NCI-H187 treated with DMSO at 0.1 percent for 48 hours (cell line): ENCODE measurements around the gene OR52L1.

Source experiments
- DNase-seq: peaks from one replicate; lab custom pipeline; 2025; lab: John Stamatoyannopoulos, UW

Gene OR52L1

DNA sequence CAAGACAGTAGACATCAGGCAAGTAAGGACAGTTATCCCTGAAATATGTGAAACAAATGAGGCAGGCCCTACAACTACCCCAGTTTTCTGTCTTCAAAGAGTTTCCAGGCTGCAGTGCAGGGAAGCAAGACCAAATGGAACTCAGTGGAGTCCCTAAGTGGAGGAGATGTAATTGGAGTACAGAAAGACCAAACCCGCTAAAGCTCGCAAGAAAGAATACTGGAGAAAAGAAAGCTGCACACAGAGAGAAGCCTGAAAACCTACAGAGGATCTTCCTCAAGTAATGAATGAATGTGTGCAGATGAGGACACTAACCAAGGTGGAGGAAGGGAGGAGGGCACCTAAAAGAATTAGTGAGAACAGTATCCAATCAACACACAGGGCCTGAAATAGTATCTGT is 46.0 kb downstream of the OR52L1 start:
- no peak for DNase-seq

- DNase-seq = no peak
Measured at GRCh38 chr11:5938603-5938965, 48.2 kb downstream of the OR52L1 start.

GRCh38 chr11:5937868-5938602 is 48.8 kb downstream of the OR52L1 start:
- no peak for DNase-seq
